GM10266 (cell line): ENCODE results near the gene DNAH8.

Experiments
- DNase-seq: peaks from one replicate; pipeline ENCODE4 v3.0.0; 2012; ENCODE audit errors: extremely low spot score
- CTCF ChIP-seq: IDR thresholded peaks from 2 replicates; pipeline ENCODE4 v1.5.1; 2012; ENCODE audit warnings: mild to moderate bottlenecking, low read depth; ENCODE audit not compliant: control insufficient read depth, insufficient read depth; ENCODE audit errors: missing control alignments

DNAH8 gene

DNA sequence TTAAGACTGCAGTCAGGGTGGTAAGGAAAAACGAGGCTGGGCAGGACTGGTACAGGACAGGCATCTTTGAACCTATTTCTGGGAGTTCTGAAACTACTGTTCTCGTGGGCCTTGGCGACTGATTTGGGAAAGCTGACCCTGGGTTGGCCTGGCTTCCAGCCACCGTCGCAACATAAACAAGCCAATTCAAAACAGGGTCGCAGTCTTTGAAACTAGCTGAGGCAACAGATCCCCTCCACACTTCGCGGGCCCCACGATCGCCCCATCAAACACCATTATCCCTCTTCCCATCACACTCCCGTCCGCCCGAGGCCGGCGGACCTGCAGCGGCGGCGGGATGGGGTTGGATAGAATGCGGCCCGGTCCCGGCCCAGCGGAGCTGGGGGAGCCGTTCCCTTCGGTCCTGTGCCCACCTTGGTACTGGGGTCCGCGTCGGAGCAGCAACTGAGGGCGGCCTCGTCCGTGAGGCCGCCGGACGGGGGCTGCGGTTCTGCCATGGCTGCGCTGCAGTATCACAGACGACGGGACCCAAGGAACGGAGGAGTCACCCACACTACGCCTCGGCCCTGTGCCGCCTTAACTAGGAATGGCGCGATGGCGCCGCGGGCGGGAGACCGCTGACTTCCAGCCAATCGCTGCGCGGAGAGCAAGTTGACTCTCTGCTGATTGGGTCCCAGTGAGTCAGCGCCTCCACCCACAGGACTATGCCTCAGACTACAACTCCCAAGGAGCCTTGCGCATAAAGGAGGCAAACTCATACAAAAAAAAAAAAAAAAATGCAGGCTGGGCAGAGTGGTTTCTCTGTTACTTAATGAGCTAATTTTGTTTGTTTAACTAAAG is 12.3 kb upstream of the DNAH8 start, which contains the start of gene GLO1:
Gene GLO1 (minus strand): TSS at position 588 of the 840 bp plus-strand sequence. CDS start 91 bp downstream, at position 497.
- TF ChIP-seq CTCF = no peak
- DNase-seq = peak; percentile 96

DNA sequence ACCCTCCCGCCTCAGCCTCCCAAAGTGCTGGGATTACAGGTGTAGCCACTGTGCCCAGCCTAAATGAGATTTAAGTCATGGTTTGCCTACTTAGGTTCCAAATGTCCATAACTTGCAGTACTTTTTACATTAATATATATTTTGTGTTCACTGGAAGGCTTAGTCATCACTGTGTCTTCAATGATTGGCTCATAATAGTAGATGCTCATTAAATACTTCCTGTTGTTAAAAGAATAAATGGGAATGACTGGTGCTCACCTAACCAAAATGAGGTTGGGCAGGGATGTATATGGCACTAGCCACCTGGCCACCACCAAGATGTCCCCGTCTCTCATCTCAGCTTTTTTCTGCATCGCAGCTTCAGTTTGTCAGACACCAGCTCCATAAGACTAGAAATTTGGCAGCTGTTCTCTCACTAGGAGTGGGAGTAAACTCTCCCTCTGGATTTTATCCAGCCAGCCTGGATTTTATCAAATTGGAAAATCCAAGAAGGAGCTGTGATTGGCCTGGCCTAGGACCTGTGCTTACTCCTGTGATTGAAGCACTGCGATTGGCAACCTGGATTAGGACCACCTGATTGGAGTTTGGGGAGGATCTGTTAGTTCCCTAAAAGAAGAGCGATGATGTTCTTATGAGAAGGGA is 11.0 kb upstream of the DNAH8 start:
- DNase-seq = no peak
- no peak for TF ChIP-seq CTCF

DNA sequence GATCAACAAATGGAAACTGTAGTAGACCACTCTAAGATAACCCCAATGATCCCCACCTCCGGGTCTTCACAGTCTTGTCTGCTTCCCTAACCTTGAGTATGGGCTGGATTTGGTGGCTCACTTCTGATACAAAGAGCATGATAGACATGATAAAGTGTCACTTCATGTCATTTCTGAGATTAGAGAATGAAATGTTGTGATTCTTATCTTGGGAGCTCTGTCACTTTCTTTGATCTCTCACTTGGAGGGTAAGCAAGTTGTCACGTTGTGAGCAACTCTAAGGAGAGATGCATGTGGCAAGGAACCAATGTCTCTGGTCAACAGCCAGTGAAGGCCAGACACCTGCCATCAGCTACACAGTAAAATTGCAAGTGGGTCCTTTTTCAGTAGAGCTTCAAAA is 9.2 kb upstream of the DNAH8 start:
- no peak for TF ChIP-seq CTCF
- DNase-seq = no peak

- TF ChIP-seq CTCF = no peak
Measured at GRCh38 chr6:38708496-38708895, 6.6 kb upstream of the DNAH8 start.

GRCh38 chr6:38713812-38714211 is 1.3 kb upstream of the DNAH8 start:
- DNase-seq = peak; percentile 35
- no peak for TF ChIP-seq CTCF

More at GRCh38 chr6:38708496-38708895, 6.6 kb upstream of the DNAH8 start:
- no peak for DNase-seq

- TF ChIP-seq CTCF = no peak
- no peak for DNase-seq
Measured at GRCh38 chr6:38714239-38715015, 684 bp upstream of the DNAH8 start.

GRCh38 chr6:38716825-38717224 is 1.7 kb downstream of the DNAH8 start:
- TF ChIP-seq CTCF = no peak
- DNase-seq = no peak
